ENCODE data around the gene GMEB1. TPM values are rescaled to one million over a fixed set of nuclear protein-coding genes. Genes with fewer than 3 reads are reported as not detected.
"Not testable (repeated sequence)": the region's sequence is repeated elsewhere in the genome, so short reads cannot be mapped to it uniquely, and the experiment has no call there.

The GMEB1 gene
- total RNA-seq, 8 experiments from 2014 or later: 5.8 to 15.2 (median 11.8) TPM

- no peak overlapping the region for H3K4me3 ChIP-seq
- no peaks in the 10 kb centered on the region for H3K4me1 ChIP-seq (replicated peaks in 1 of 2)
- WGBS, 10 experiments: 86 to 100% (median 89%) methylated on average over 1 to 4 of the region's 4 CpGs; no CpG with 5 or more reads in 3 of the 10 experiments
- ATAC-seq (replicated peaks in 6 of 8): no peak
- H3K27ac ChIP-seq: no peak overlapping the region
- in situ Hi-C loops (cut with MboI; ENCODE audit: low pct_unique_long_range_greater_than_20kb in 2 of 9, low sequenced_read_pairs in 9 of 9, unreplicated experiment in 9 of 9): no loop called here
Measured at GRCh38 chr1:28684937-28685336, 16.4 kb downstream of the GMEB1 start.

- ATAC-seq (replicated peaks in 6 of 8): not testable (repeated sequence)
Measured at GRCh38 chr1:28691627-28692026, 23.0 kb downstream of the GMEB1 start.

DNA sequence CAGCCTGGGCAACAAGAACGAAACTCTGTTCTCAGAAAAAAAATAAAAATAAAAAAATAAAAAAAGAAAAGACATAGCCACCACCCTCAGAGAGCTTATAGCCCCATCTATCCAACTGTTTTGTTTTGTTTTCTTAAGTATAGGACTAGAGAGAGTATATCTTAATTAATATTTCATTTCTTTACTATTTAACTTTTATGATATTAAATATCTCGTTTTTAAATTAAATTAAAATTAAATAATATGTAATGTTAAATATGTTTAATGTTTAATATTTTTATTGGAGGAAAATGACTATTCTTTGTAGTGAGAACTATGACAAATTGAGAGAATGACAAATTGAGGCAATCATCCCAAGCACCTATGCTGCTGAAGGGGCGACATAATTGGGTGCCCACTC, 35.0 kb downstream of the GMEB1 start:
- no peak for ATAC-seq (replicated peaks in 6 of 8)
- in situ Hi-C loops (cut with MboI; ENCODE audit: low pct_unique_long_range_greater_than_20kb in 2 of 9, low sequenced_read_pairs in 9 of 9, unreplicated experiment in 9 of 9): no loop called here
- H3K4me3 ChIP-seq: no peak overlapping the region
- H3K4me1 ChIP-seq (replicated peaks in 1 of 2): no peaks in the 10 kb centered on the region
- H3K27ac ChIP-seq: no peak overlapping the region
- WGBS, 10 experiments: 57 to 90% (median 80%) methylated on average over 1 to 3 of the region's 3 CpGs; no CpG with 5 or more reads in 1 of the 10 experiments

More at GRCh38 chr1:28691627-28692026, 23.0 kb downstream of the GMEB1 start:
- H3K27ac ChIP-seq; in situ Hi-C loops (cut with MboI; ENCODE audit: low pct_unique_long_range_greater_than_20kb in 2 of 9, low sequenced_read_pairs in 9 of 9, unreplicated experiment in 9 of 9); H3K4me1 ChIP-seq (replicated peaks in 1 of 2); H3K4me3 ChIP-seq: not testable (repeated sequence)
- WGBS, 10 experiments: 50 to 100% (median 88%) methylated on average over 1 of the region's 1 CpG; no CpG with 5 or more reads in 3 of the 10 experiments

GRCh38 chr1:28716336-28716735, 47.8 kb downstream of the GMEB1 start:
- in situ Hi-C loops (cut with MboI; ENCODE audit: low pct_unique_long_range_greater_than_20kb in 2 of 9, low sequenced_read_pairs in 9 of 9, unreplicated experiment in 9 of 9): no loop called here
- Histone ChIP-seq H3K4me3 (no peak overlapping the region), H3K4me1 (replicated peaks in 1 of 2) (no peaks in the 10 kb centered on the region), H3K27ac (no peak overlapping the region)
- ATAC-seq (replicated peaks in 6 of 8): no peak
- 50 to 100% (median 95%) methylated on average over 1 to 2 of the region's 2 CpGs; no CpG with 5 or more reads in 5 of the 10 experiments for WGBS, 10 experiments

- in situ Hi-C loops (cut with MboI; ENCODE audit: low pct_unique_long_range_greater_than_20kb in 2 of 9, low sequenced_read_pairs in 9 of 9, unreplicated experiment in 9 of 9): no loop called here
- Histone ChIP-seq H3K4me1 (replicated peaks in 1 of 2) (no peaks in the 10 kb centered on the region), H3K27ac (no peak overlapping the region), H3K4me3 (no peak overlapping the region)
- no peak for ATAC-seq (replicated peaks in 6 of 8)
- WGBS, 10 experiments: 83 to 100% (median 100%) methylated on average over 1 of the region's 1 CpG; no CpG with 5 or more reads in 3 of the 10 experiments
Measured at GRCh38 chr1:28718166-28718565, 49.6 kb downstream of the GMEB1 start.

DNA sequence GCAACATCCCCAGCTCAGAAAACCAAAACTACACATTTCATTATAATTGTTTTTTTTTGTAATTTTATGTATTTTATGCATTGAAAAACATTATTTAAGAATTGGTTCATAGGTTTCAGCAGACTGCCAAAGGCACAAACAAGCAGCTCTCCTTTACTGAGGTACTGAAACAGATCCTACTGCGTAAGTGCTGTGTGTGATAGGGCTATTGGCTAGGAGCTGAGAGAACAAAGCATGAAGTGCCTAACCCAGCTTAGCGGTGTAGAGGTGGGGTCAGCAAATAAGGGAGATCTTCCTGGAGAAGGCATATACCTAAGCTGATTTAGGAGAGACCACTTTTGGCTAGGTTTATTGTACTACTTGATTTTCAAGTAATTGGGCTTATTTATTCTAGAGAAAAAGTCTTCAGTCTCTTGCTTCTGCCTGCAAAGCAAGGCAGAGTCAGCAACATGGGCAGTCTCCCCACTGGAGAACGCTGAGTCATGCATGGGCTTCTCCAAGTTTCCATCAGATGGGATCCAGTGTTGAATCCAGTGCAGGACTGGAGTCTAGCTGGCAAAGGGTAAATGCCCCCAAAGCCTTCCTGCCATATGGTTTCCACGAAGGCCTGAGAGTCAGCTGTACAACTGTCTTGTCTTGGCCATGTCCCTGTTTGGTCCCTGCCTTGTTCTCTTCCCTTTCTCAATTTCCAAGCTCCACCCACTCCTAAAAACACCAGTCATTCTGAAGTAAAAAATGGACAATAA, 50.2 kb downstream of the GMEB1 start:
- Histone ChIP-seq H3K27ac (no peak overlapping the region), H3K4me1 (replicated peaks in 1 of 2) (no peaks in the 10 kb centered on the region), H3K4me3 (no peak overlapping the region)
- in situ Hi-C loops (cut with MboI; ENCODE audit: low pct_unique_long_range_greater_than_20kb in 2 of 9, low sequenced_read_pairs in 9 of 9, unreplicated experiment in 9 of 9): no loop called here
- 0 to 100% (median 87%) methylated on average over 1 to 4 of the region's 4 CpGs; no CpG with 5 or more reads in 1 of the 10 experiments for WGBS, 10 experiments
- peak in 4 of 8 experiments; percentile 18 to 89 (median 54) for ATAC-seq (replicated peaks in 6 of 8)

DNA sequence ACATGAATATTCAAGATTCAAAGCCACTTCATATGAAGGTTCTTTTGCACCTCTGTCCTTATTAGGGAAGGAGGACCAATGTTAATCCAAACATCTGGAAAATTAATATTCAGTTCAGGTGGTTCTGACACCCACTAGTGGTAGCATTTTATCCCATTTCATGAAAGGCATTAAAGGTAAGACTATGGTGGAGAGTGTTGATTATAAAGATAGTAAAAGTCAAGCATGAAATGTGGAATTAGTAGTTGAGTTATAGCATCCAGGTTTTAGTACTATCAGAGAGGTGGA, 50.7 kb downstream of the GMEB1 start:
- no peak for ATAC-seq (replicated peaks in 6 of 8)
- no peak overlapping the region for H3K27ac ChIP-seq
- no peak overlapping the region for H3K4me3 ChIP-seq
- no peaks in the 10 kb centered on the region for H3K4me1 ChIP-seq (replicated peaks in 1 of 2)
- in situ Hi-C loops (cut with MboI; ENCODE audit: low pct_unique_long_range_greater_than_20kb in 2 of 9, low sequenced_read_pairs in 9 of 9, unreplicated experiment in 9 of 9): no loop called here

- in situ Hi-C loops (cut with MboI; ENCODE audit: low pct_unique_long_range_greater_than_20kb in 2 of 9, low sequenced_read_pairs in 9 of 9, unreplicated experiment in 9 of 9): no loop called here
- ATAC-seq (replicated peaks in 6 of 8): no peak
Measured at GRCh38 chr1:28720376-28720775, 51.8 kb downstream of the GMEB1 start.

DNA sequence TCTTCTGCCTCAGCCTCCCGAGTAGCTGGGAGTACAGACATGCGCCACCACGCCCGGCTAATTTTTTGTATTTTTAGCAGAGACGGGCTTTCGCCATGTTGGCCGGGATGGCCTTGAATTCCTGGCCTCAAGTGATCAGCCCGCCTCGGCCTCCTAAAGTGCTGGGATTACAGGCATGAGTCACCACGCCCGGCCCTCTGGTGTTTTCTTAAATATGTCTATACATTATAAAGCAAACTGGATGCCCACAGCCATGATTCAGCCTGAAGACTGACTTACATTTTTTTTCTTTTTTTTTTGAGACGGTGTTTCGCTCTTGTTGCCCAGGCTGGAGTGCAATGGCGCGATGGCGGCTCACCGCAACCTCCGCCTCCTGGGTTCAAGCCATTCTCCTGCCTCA, 53.3 kb downstream of the GMEB1 start:
- H3K4me1 ChIP-seq (replicated peaks in 1 of 2); ATAC-seq (replicated peaks in 6 of 8); in situ Hi-C loops (cut with MboI; ENCODE audit: low pct_unique_long_range_greater_than_20kb in 2 of 9, low sequenced_read_pairs in 9 of 9, unreplicated experiment in 9 of 9); H3K4me3 ChIP-seq; H3K27ac ChIP-seq: not testable (repeated sequence)
- 80 to 100% (median 96%) methylated on average over 3 to 17 of the region's 18 CpGs; no CpG with 5 or more reads in 4 of the 10 experiments for WGBS, 10 experiments

More at GRCh38 chr1:28720376-28720775, 51.8 kb downstream of the GMEB1 start:
- Histone ChIP-seq H3K4me3 (no peak overlapping the region), H3K4me1 (replicated peaks in 1 of 2) (no peaks in the 10 kb centered on the region), H3K27ac (no peak overlapping the region)
- WGBS, 10 experiments: 40 to 95% (median 89%) methylated on average over 1 to 5 of the region's 5 CpGs; no CpG with 5 or more reads in 3 of the 10 experiments

DNA sequence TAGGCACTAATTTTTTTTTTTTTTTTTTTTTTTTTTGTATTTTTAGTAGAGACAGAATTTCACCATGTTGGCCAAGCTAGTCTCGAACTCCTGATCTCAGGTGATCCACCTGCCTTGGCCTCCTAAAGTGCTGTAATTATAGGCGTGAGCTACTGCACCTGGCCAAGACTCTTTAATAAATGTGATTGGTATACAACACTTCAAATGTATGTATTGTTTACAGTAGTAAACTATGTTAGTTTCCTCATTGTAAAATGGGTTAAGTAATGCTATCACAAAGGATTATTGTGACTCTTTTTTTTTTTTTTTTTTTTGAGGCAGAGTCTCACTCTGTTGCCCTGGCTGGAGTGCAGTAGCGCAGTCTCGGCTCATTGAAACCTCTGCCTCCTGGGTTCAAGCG, 56.8 kb downstream of the GMEB1 start:
- ATAC-seq (replicated peaks in 6 of 8); in situ Hi-C loops (cut with MboI; ENCODE audit: low pct_unique_long_range_greater_than_20kb in 2 of 9, low sequenced_read_pairs in 9 of 9, unreplicated experiment in 9 of 9): not testable (repeated sequence)
- WGBS, 10 experiments: 54 to 100% (median 93%) methylated on average over 1 to 5 of the region's 5 CpGs; no CpG with 5 or more reads in 3 of the 10 experiments

DNA sequence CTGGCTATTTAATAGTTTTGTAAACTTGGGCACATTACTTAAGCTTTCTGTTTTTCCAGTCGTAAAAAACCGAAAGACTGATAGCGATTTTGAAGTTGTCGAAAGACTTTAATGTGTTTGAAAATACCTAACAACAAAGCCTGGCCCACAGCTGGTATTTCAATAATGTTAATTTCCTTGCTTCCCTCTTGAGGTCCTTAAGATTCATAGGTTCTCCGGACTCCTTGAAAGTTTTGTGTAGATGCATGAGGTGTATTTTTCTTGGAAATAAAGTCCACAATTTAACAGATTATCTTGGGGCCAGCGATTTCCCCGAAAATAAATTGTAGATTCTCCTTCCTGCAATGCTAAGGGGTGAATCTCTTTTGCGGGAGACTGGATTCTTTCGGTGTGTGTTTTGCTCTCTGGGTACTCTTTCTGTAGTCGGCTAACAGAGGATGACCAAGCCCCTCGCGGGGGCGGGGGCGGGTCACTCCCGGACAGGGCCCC, 67.4 kb downstream of the GMEB1 start:
- H3K4me3 ChIP-seq: peak overlapping the region; percentile 66 to 89 (median 74)
- in situ Hi-C loops (cut with MboI; ENCODE audit: low pct_unique_long_range_greater_than_20kb in 2 of 9, low sequenced_read_pairs in 9 of 9, unreplicated experiment in 9 of 9): no loop called here
- peak overlapping the region; percentile 76 to 92 for H3K27ac ChIP-seq
- ATAC-seq (replicated peaks in 6 of 8): peak in 5 of 8 experiments; percentile 71 to 79 (median 78)
- H3K4me1 ChIP-seq (replicated peaks in 1 of 2): peaks cover 14 to 25% of the 10 kb centered on the region in 2 donors
- WGBS, 10 experiments: 0 to 81% (median 4%) methylated on average over 1 to 12 of the region's 15 CpGs; no CpG with 5 or more reads in 1 of the 10 experiments

More for the DNA sequence above, 56.8 kb downstream of the GMEB1 start:
- H3K4me3 ChIP-seq; H3K27ac ChIP-seq; H3K4me1 ChIP-seq (replicated peaks in 1 of 2): not testable (repeated sequence)

GRCh38 chr1:28736450-28737306, 68.1 kb downstream of the GMEB1 start, which contains the start of gene YTHDF2:
TSS of gene YTHDF2 (plus strand) at chr1:28736940. CDS start at chr1:28737121, 181 bp downstream.
- H3K4me3 ChIP-seq: peak within 1 kb of the TSS; percentile 66 to 89 (median 74)
- WGBS, 10 experiments: 0 to 8% (median 1%) methylated on average over 1 to 28 of the region's 92 CpGs; no CpG with 5 or more reads in 4 of the 10 experiments
- H3K4me1 ChIP-seq (replicated peaks in 1 of 2): peaks cover 14 to 25% of the 10 kb centered on the region in 2 donors
- H3K27ac ChIP-seq: peak within 1 kb of the TSS; percentile 91 to 92
- in situ Hi-C loops (cut with MboI; ENCODE audit: low pct_unique_long_range_greater_than_20kb in 2 of 9, low sequenced_read_pairs in 9 of 9, unreplicated experiment in 9 of 9): no loop called here
- peak; percentile 91 to 96 (median 94) for ATAC-seq (replicated peaks in 6 of 8)

Data from motor neuron (in vitro differentiated cells).